ENCODE measurements around the gene AXIN1. TPM values are rescaled to one million over a fixed set of nuclear protein-coding genes. Genes with fewer than 3 reads are reported as not detected.

The AXIN1 gene
- total RNA-seq, 1 experiment from 2014 or later = 32.7 TPM

DNA sequence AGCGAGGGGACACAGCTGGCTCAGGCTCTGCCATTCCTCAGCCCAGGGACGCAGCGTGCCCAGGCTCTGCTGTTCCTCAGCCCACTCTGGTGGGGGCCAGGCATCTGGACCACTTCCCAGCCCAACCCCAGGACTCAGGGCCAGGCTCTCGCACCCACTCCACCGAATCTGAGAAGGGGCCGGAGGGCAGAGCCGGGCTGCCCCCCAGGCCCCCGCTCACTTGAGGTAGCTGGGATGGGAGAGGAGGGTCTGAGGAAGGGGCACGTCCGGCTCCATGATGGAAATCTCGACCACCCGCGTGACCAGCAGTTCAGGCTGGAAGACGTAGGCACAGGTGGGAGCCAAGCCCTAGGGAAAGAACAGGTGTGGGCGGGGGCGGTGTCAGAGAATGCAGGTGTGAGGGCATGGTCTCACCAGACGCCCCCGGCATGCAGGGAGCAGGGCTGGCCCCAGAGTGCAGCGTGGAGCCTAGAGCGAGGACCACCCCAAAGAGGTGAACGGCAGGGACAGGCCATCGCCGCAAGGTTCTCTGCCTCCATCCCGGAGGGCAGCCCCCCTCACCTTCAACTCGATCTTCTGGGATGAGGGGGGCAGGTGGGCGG, 24.4 kb upstream of the AXIN1 start:
- Histone ChIP-seq H3K9me3 (ENCODE audit: low read depth, low read length, poor library complexity, severe bottlenecking) (no peaks in the 10 kb centered on the region), H3K27ac (ENCODE audit: low read depth, low read length, poor library complexity, severe bottlenecking) (no peak overlapping the region), H3K4me3 (ENCODE audit: low read depth, low read length, poor library complexity, severe bottlenecking) (no peak overlapping the region), H3K4me1 (ENCODE audit: insufficient read depth, low read length, poor library complexity, severe bottlenecking) (no peaks in the 10 kb centered on the region), H3K36me3 (ENCODE audit: insufficient read depth, low read length, poor library complexity, severe bottlenecking) (peaks cover 8% of the 10 kb centered on the region), H3K27me3 (replicated peaks; ENCODE audit: insufficient read depth, low read depth, low read length, poor library complexity) (no peaks in the 10 kb centered on the region)
- no TSS peak for BruUV-seq (replicated peaks)
- no peak for TF ChIP-seq EZH2 (IDR thresholded peaks at IDR 0.05; ENCODE audit: borderline replicate concordance, low read depth, low read length, poor library complexity, severe bottlenecking)
- TF ChIP-seq, protein P1, sequence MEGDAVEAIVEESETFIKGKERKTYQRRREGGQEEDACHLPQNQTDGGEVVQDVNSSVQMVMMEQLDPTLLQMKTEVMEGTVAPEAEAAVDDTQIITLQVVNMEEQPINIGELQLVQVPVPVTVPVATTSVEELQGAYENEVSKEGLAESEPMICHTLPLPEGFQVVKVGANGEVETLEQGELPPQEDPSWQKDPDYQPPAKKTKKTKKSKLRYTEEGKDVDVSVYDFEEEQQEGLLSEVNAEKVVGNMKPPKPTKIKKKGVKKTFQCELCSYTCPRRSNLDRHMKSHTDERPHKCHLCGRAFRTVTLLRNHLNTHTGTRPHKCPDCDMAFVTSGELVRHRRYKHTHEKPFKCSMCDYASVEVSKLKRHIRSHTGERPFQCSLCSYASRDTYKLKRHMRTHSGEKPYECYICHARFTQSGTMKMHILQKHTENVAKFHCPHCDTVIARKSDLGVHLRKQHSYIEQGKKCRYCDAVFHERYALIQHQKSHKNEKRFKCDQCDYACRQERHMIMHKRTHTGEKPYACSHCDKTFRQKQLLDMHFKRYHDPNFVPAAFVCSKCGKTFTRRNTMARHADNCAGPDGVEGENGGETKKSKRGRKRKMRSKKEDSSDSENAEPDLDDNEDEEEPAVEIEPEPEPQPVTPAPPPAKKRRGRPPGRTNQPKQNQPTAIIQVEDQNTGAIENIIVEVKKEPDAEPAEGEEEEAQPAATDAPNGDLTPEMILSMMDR (conservative IDR thresholded peaks at IDR 0.05; ENCODE audit: low read depth, low read length) = no peak
- DNase-seq (ENCODE audit: low spot score) = no peak
- POLR2A ChIA-PET (ENCODE audit: low non-redundant PET) = no interaction called here
- CTCF ChIA-PET = no interaction called here
- intact Hi-C loops (cut with micrococcal nuclease; ENCODE audit: unreplicated experiment) = no loop called here

DNA sequence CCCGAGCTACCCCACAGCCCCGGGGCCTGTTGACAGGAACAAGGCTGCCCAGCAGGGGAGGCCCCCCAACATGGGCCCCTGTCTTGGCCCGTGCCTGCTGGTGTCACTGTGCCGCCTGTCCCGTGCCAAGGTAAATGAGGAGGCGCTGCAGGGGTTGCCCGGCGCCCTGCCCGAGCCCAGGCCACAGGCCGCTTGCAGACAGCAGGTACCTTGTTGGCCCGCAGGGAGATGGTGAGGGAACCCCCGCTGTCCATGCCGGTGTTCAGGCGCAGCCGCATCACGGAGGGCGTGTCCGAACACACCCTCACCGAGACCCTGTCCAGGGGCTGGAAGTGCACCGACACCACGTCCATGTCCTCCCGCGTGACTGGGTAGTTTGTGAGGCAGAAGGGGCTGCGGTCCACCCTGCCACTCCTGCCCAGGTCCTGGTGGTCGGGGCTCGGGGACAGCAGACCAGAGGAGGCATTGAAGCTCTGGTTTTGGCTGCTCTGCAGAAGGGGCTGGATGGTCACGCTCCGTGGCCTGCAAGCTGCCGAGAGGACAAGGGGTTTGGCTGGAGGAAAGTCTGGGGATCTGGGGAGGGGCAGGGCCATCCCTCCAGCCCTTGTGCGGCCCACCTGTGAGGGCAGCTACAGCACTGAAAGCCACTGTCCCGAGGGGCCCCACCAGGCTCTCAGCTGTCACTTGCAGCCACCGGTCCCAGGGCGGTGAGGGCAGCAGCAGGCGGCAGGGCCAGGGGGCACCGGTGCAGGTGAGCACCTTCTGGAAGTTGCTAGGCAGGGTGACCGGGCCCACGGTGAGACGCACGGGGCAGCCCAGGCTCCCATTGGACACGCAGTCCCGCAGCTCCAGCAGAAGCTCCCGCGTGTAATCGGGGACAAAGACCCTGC, 23.6 kb upstream of the AXIN1 start:
- ChIA-PET POLR2A (ENCODE audit: low non-redundant PET) (no interaction called here), CTCF (no interaction called here)
- H3K9me3 ChIP-seq (ENCODE audit: low read depth, low read length, poor library complexity, severe bottlenecking) = no peaks in the 10 kb centered on the region
- no peak for DNase-seq (ENCODE audit: low spot score)
- no peak for TF ChIP-seq EZH2 (IDR thresholded peaks at IDR 0.05; ENCODE audit: borderline replicate concordance, low read depth, low read length, poor library complexity, severe bottlenecking)
- TF ChIP-seq, protein P1 (conservative IDR thresholded peaks at IDR 0.05; ENCODE audit: low read depth, low read length) = no peak
- intact Hi-C loops (cut with micrococcal nuclease; ENCODE audit: unreplicated experiment) = no loop called here
- no TSS peak for BruUV-seq (replicated peaks)
- H3K4me1 ChIP-seq (ENCODE audit: insufficient read depth, low read length, poor library complexity, severe bottlenecking) = no peaks in the 10 kb centered on the region
- H3K27me3 ChIP-seq (replicated peaks; ENCODE audit: insufficient read depth, low read depth, low read length, poor library complexity) = no peaks in the 10 kb centered on the region
- no peak overlapping the region for H3K4me3 ChIP-seq (ENCODE audit: low read depth, low read length, poor library complexity, severe bottlenecking)
- peaks cover 8% of the 10 kb centered on the region for H3K36me3 ChIP-seq (ENCODE audit: insufficient read depth, low read length, poor library complexity, severe bottlenecking)
- no peak overlapping the region for H3K27ac ChIP-seq (ENCODE audit: low read depth, low read length, poor library complexity, severe bottlenecking)

DNA sequence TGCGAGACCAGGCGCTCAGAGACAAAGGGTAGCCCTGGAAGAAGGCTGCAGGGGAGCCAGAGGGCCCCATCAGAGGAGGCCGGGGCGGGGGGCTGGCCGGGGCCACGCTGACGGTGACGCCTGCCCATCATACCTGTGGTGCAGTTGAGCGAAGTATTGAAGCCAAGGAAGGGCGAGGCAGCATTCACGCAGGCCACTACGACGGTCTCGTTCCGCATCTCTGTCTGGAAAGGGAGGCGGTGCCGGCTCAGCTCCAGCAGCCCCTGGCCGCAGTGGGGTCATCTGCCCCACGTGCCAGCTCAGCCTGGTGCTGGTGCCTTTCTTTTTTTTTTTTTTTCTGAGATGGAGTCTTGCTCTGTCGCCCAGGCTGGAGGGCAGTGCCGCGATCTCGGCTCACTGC, 22.7 kb upstream of the AXIN1 start:
- no peak for DNase-seq (ENCODE audit: low spot score)
- intact Hi-C loops (cut with micrococcal nuclease; ENCODE audit: unreplicated experiment) = no loop called here
- Histone ChIP-seq H3K27me3 (replicated peaks; ENCODE audit: insufficient read depth, low read depth, low read length, poor library complexity) (no peaks in the 10 kb centered on the region), H3K27ac (ENCODE audit: low read depth, low read length, poor library complexity, severe bottlenecking) (no peak overlapping the region), H3K4me1 (ENCODE audit: insufficient read depth, low read length, poor library complexity, severe bottlenecking) (no peaks in the 10 kb centered on the region), H3K9me3 (ENCODE audit: low read depth, low read length, poor library complexity, severe bottlenecking) (no peaks in the 10 kb centered on the region), H3K36me3 (ENCODE audit: insufficient read depth, low read length, poor library complexity, severe bottlenecking) (peaks cover 8% of the 10 kb centered on the region), H3K4me3 (ENCODE audit: low read depth, low read length, poor library complexity, severe bottlenecking) (no peak overlapping the region)
- POLR2A ChIA-PET (ENCODE audit: low non-redundant PET) = no interaction called here
- no TSS peak for BruUV-seq (replicated peaks)
- TF ChIP-seq, protein P1 (conservative IDR thresholded peaks at IDR 0.05; ENCODE audit: low read depth, low read length) = no peak
- no peak for TF ChIP-seq EZH2 (IDR thresholded peaks at IDR 0.05; ENCODE audit: borderline replicate concordance, low read depth, low read length, poor library complexity, severe bottlenecking)
- CTCF ChIA-PET = no interaction called here
